Endothelial cell of umbilical vein (primary cell): ENCODE measurements around the gene ATXN2. TPM values are rescaled to one million over a fixed set of nuclear protein-coding genes. Genes with fewer than 3 reads are reported as not detected.

Source experiments
- BruUV-seq: library from RNA; stranded (reverse); fragments of 400-500 nt; replicated peaks from 2 replicates; lab custom pipeline; 2021; lab: Mats Ljungman, UMichigan
- CTCF ChIA-PET: fragments of 300-600, 350-600 bp; sonication (Branson Sonifier 250); formaldehyde crosslinking; loops from one replicate; lab custom pipeline; 2021; ENCODE audit warnings: antibody characterized with exemption, inconsistent platforms; lab: Charles Lee
- POLR2A ChIA-PET: fragments of 300-600, 350-600 bp; sonication (Branson Sonifier 250); formaldehyde crosslinking; loops from one replicate; lab custom pipeline; 2021; ENCODE audit warnings: antibody characterized with exemption, inconsistent platforms; lab: Charles Lee
- DNase-seq: peaks from one replicate; pipeline ENCODE4 v3.0.0-alpha.2; 2011; ENCODE audit warnings: low read depth, low spot score
- FAIRE-seq: peaks from 2 replicates; lab custom pipeline; 2011; peaks lifted over from hg19 to GRCh38; lab: Jason Lieb, UNC
- H2AFZ ChIP-seq: 2 replicates; pipeline ENCODE4 v1.6.0; 2012; ENCODE audit warnings: low read depth, low read length, control low read depth, inconsistent platforms
- H3K27ac ChIP-seq: 2 replicates; pipeline ENCODE4 v1.5.1; 2011; ENCODE audit warnings: low read depth, mild to moderate bottlenecking, control low read depth, low read length, moderate library complexity; ENCODE audit not compliant: insufficient read depth
- H3K27me3 ChIP-seq, 2 experiments: 2 replicates each; pipeline versions ENCODE4 v1.6.0 to v1.6.1; 2011; ENCODE audit warnings: low read length in 2 of 2, mixed read lengths in 1 of 2; ENCODE audit not compliant: control insufficient read depth in 2 of 2, insufficient read depth in 2 of 2
- H3K36me3 ChIP-seq, 2 experiments: 2 replicates in 1 of 2; 3 replicates in 1 of 2; pipeline ENCODE4 v1.5.1; 2011; ENCODE audit warnings: low read length in 2 of 2, mild to moderate bottlenecking in 1 of 2, moderate library complexity in 1 of 2; ENCODE audit not compliant: control insufficient read depth in 2 of 2, insufficient read depth in 2 of 2; ENCODE audit errors: extremely low read depth in 1 of 2
- H3K4me1 ChIP-seq: 3 replicates; pipeline ENCODE4 v1.5.1; 2011; ENCODE audit warnings: mild to moderate bottlenecking, low read length; ENCODE audit not compliant: control insufficient read depth, insufficient read depth; ENCODE audit errors: extremely low read depth
- H3K4me2 ChIP-seq: 2 replicates; pipeline ENCODE4 v1.6.1; 2011; ENCODE audit warnings: low read length, control low read depth, mixed read lengths; ENCODE audit not compliant: insufficient read depth
- H3K4me3 ChIP-seq, 3 experiments: fragments of 200-600 bp in 1 of 3; sonication (generic), shearing (Covaris generic) in 1 of 3; replicated peaks in 1 of 3; 2 replicates each; pipeline ENCODE4 v1.5.1; 2011 to 2016; ENCODE audit warnings: control low read depth in 3 of 3, low read length in 3 of 3, mild to moderate bottlenecking in 2 of 3, inconsistent platforms in 1 of 3, low read depth in 1 of 3, moderate library complexity in 1 of 3; ENCODE audit not compliant: insufficient read depth in 1 of 3
- H3K79me2 ChIP-seq: 2 replicates; pipeline ENCODE4 v1.6.0; 2012; ENCODE audit warnings: low read length, inconsistent platforms; ENCODE audit not compliant: control insufficient read depth, insufficient read depth
- H3K9ac ChIP-seq: replicated peaks from 2 replicates; pipeline ENCODE3; 2011; ENCODE audit warnings: low read length, control low read depth; ENCODE audit not compliant: insufficient read depth; ENCODE audit errors: extremely low read depth
- H3K9me1 ChIP-seq: replicated peaks from 3 replicates; pipeline ENCODE4 v1.6.0; 2011; ENCODE audit warnings: mild to moderate bottlenecking, low read length; ENCODE audit not compliant: control insufficient read depth, insufficient read depth; ENCODE audit errors: extremely low read depth
- H3K9me3 ChIP-seq: replicated peaks from 2 replicates; pipeline ENCODE4 v1.5.1; 2012; ENCODE audit warnings: low read length, inconsistent platforms; ENCODE audit not compliant: control insufficient read depth, insufficient read depth
- H4K20me1 ChIP-seq: replicated peaks from 2 replicates; pipeline ENCODE3; 2011; ENCODE audit warnings: mild to moderate bottlenecking, low read length; ENCODE audit not compliant: control insufficient read depth, insufficient read depth; ENCODE audit errors: extremely low read depth
- EZH2 ChIP-seq: IDR thresholded peaks from 2 replicates; pipeline ENCODE4 v1.6.1; 2012; ENCODE audit warnings: borderline replicate concordance, low read depth, mild to moderate bottlenecking, moderate library complexity, low read length, inconsistent platforms; ENCODE audit not compliant: severe bottlenecking
- FOS ChIP-seq: IDR thresholded peaks from 2 replicates; pipeline ENCODE4 v1.6.1; 2011; ENCODE audit warnings: mild to moderate bottlenecking, low read length, moderate library complexity, borderline replicate concordance; ENCODE audit not compliant: insufficient read depth
- GATA2 ChIP-seq: IDR thresholded peaks from 2 replicates; pipeline ENCODE4 v1.7.0; 2011; ENCODE audit warnings: low read depth, mild to moderate bottlenecking, moderate library complexity, mixed read lengths, low read length; ENCODE audit not compliant: insufficient read length, insufficient read depth
- JUN ChIP-seq: IDR thresholded peaks from 2 replicates; pipeline ENCODE4 v1.6.1; 2011; ENCODE audit warnings: borderline replicate concordance, low read depth; ENCODE audit not compliant: insufficient read length, insufficient read depth
- MYC ChIP-seq: IDR thresholded peaks from one replicate; pipeline ENCODE4 v1.6.1; 2011; ENCODE audit warnings: mild to moderate bottlenecking, low read depth, low read length
- POLR2A ChIP-seq: IDR thresholded peaks from 2 replicates; pipeline ENCODE4 v1.6.1; 2012; ENCODE audit warnings: low read depth, mild to moderate bottlenecking, control low read depth, low read length
- POLR2AphosphoS5 ChIP-seq: IDR thresholded peaks from 2 replicates; pipeline ENCODE4 v1.6.1; 2012; ENCODE audit warnings: low read depth, mild to moderate bottlenecking, control low read depth, low read length, moderate library complexity; ENCODE audit not compliant: insufficient read depth
- dilution Hi-C: fragments of 300-500 bp; cut with MboI; formaldehyde crosslinking; loops from one replicate; pipeline ENCODE4 v1.15.0; 2019; ENCODE audit warnings: low sequenced_read_pairs; ENCODE audit not compliant: extremely low pct_ligation_motif_present
- intact Hi-C: fragments of 100-400 bp; cut with micrococcal nuclease; formaldehyde crosslinking; loops from one replicate; pipeline ENCODE4 v1.10.0; 2022
- polyA plus RNA-seq, 4 experiments: library from polyadenylated mRNA; depleted of rRNA in 3 of 4; stranded (reverse) in 3 of 4; unstranded in 1 of 4; fragments of >200 nt; gene quantifications; 2 replicates each; pipeline versions ENCODE4 v1.2.1 to v1.2.3, GENCODE V29; 2011 to 2012; ENCODE audit warnings: missing spikeins in 1 of 4
- total RNA-seq: library from RNA; stranded (reverse); gene quantifications from 2 replicates; pipeline ENCODE4 v1.2.3, GENCODE V29; 2021
- TF ChIP-seq, protein P1 (sequence below): IDR thresholded peaks from 2 replicates; pipeline ENCODE4 v1.6.1; 2011; ENCODE audit not compliant: insufficient read depth, insufficient read length
- TF ChIP-seq, protein P2 (sequence below), 2 donors: IDR thresholded peaks; 1 replicate in 1 of 2; 2 replicates in 1 of 2; pipeline ENCODE4 v1.5.1; 2011; ENCODE audit warnings: low read length in 2 of 2, mild to moderate bottlenecking in 2 of 2, moderate library complexity in 2 of 2, control low read depth in 1 of 2, inconsistent platforms in 1 of 2, low read depth in 1 of 2; ENCODE audit not compliant: insufficient read depth in 1 of 2; ENCODE audit errors: extremely low read depth in 1 of 2

Gene ATXN2
- total and polyA plus RNA-seq, 2 donors (not counting 3 experiments of a cell fraction or from before 2014, with no cell fraction given), result 58.9 to 86.7 TPM

DNA sequence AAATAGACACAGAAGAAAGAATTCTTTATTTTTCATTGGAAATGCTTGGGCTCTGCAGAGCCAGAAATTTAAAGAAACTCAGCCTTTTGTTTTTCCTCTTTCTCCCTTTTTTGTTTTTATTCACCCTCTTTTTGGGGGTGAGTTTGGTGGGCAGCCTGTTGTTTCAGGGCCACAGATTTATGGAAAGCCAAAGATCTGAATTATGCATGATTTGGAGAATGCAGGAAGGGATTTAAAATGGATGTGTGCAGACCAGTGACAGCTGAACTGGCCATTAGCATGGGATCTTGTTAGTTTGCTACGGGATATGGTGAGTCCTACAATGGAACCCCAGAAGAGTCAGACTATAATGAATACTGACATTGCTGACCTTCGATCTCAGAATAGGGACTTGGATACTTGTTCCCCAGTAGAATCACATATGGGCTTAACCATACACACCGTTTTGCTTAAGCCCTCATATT is 7.7 kb upstream of the ATXN2 start:
- Histone ChIP-seq H3K9me1 (no peaks in the 10 kb centered on the region), H4K20me1 (no peaks in the 10 kb centered on the region), H3K9ac (no peak overlapping the region), H3K4me3 (no peak overlapping the region), H3K79me2 (no peaks in the 10 kb centered on the region), H3K4me1 (no peaks in the 10 kb centered on the region), H3K27ac (no peak overlapping the region), H3K9me3 (no peaks in the 10 kb centered on the region), H3K4me2 (no peak overlapping the region), H3K36me3 (no peaks in the 10 kb centered on the region), H2AFZ (no peak overlapping the region), H3K27me3 (no peaks in the 10 kb centered on the region)
- POLR2A ChIA-PET, result no interaction called here
- TF ChIP-seq, protein P1, sequence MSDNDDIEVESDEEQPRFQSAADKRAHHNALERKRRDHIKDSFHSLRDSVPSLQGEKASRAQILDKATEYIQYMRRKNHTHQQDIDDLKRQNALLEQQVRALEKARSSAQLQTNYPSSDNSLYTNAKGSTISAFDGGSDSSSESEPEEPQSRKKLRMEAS, result no peak
- TF ChIP-seq POLR2A (no peak), EZH2 (no peak), GATA2 (no peak), FOS (no peak), JUN (no peak), MYC (no peak), POLR2AphosphoS5 (no peak)
- TF ChIP-seq, protein P2, sequence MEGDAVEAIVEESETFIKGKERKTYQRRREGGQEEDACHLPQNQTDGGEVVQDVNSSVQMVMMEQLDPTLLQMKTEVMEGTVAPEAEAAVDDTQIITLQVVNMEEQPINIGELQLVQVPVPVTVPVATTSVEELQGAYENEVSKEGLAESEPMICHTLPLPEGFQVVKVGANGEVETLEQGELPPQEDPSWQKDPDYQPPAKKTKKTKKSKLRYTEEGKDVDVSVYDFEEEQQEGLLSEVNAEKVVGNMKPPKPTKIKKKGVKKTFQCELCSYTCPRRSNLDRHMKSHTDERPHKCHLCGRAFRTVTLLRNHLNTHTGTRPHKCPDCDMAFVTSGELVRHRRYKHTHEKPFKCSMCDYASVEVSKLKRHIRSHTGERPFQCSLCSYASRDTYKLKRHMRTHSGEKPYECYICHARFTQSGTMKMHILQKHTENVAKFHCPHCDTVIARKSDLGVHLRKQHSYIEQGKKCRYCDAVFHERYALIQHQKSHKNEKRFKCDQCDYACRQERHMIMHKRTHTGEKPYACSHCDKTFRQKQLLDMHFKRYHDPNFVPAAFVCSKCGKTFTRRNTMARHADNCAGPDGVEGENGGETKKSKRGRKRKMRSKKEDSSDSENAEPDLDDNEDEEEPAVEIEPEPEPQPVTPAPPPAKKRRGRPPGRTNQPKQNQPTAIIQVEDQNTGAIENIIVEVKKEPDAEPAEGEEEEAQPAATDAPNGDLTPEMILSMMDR (IDR thresholded peaks at IDR 0.05; ENCODE audit: extremely low read depth in 1 of 2, insufficient read depth in 1 of 2, low read depth in 1 of 2, low read length in 2 of 2), result no peak
- BruUV-seq, result no TSS peak
- FAIRE-seq (no peak), DNase-seq (no peak)
- dilution Hi-C loops (no loop called here), intact Hi-C loops (no loop called here)
- CTCF ChIA-PET, result no interaction called here
